Measurements from ENCODE around the gene HLA-DMB. TPM values are rescaled to one million over a fixed set of nuclear protein-coding genes. Genes with fewer than 3 reads are reported as not detected.

HLA-DMB gene
- total RNA-seq, 1 experiment from 2014 or later, result 1.1 TPM

DNA sequence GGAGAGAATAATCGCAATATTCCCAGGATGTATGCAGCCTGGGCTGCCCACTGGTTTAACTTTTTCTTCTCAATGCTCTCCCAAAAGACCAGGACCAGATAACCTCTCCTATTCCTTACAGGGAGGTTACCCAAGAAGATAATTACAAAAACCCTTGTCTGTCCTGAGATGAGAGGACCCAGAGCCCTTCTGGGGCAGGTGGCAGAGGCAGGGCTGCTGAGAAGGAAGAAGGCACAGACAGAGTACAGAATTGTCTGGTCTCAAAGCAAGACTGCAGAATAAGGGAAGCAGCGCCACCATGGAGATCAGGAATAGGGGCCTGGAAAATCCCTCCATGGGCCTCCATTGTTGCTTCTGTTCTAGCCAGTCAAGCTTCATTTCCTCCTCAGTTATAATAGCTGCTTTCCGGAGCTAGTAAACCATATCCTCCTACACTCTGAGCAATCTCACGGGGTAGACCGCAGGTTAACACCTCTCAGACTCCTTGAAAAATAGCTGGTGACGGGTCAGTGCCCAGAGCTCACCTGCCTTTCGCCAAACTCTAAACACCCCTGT lies 463 bp upstream of the HLA-DMB start (continued):
- TF ChIP-seq ZNF232 (CRISPR knock-in tag; IDR thresholded peaks at IDR 0.05) (no peak), KAT7 (CRISPR knock-in tag; IDR thresholded peaks at IDR 0.05; ENCODE audit: borderline replicate concordance) (no peak), CBFB (CRISPR knock-in tag; IDR thresholded peaks at IDR 0.05; ENCODE audit: low read depth) (no peak), TP53 (CRISPR knock-in tag; IDR thresholded peaks at IDR 0.05) (no peak), TEAD1 (CRISPR knock-in tag; IDR thresholded peaks at IDR 0.05) (no peak)
- TF ChIP-seq, protein P1, sequence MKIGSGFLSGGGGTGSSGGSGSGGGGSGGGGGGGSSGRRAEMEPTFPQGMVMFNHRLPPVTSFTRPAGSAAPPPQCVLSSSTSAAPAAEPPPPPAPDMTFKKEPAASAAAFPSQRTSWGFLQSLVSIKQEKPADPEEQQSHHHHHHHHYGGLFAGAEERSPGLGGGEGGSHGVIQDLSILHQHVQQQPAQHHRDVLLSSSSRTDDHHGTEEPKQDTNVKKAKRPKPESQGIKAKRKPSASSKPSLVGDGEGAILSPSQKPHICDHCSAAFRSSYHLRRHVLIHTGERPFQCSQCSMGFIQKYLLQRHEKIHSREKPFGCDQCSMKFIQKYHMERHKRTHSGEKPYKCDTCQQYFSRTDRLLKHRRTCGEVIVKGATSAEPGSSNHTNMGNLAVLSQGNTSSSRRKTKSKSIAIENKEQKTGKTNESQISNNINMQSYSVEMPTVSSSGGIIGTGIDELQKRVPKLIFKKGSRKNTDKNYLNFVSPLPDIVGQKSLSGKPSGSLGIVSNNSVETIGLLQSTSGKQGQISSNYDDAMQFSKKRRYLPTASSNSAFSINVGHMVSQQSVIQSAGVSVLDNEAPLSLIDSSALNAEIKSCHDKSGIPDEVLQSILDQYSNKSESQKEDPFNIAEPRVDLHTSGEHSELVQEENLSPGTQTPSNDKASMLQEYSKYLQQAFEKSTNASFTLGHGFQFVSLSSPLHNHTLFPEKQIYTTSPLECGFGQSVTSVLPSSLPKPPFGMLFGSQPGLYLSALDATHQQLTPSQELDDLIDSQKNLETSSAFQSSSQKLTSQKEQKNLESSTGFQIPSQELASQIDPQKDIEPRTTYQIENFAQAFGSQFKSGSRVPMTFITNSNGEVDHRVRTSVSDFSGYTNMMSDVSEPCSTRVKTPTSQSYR (CRISPR knock-in tag; IDR thresholded peaks at IDR 0.05), result no peak

DNA sequence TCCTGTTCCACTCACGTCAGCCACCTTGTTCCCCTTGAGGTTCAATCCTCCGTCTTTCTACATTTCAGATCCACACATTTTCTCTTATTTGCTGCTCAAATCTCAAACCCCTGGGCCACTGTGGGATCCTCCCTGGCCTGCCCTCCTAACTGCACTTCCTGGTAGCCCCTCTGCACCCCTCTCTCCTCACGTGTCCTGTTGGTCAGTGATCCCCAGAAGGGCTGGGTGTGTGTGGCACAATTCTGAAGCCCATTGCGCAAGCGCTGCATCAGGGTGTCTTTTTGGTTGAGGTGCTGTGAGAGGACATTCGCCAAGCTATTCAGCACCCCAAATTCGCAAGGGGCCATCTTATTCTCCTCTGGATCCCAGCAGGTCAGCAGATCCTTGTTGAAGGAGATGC lies 2.3 kb downstream of the HLA-DMB start:
- ChIA-PET POLR2A (no interaction called here), CTCF (interaction anchor here (1.0 to 6.8 kb wide), 3 partner anchors 14 to 46 kb away, joined by 3 to 162 read pairs (median 9); partner anchors contain the start of gene HLA-DMA)
- peaks cover 24% of the 10 kb centered on the region for H3K27me3 Mint-ChIP-seq (ENCODE audit: low read depth)
- ATAC-seq (no peak), DNase-seq (ENCODE audit: low spot score) (no peak)
- H3K4me1 Mint-ChIP-seq, result peaks cover 13% of the 10 kb centered on the region
- no peaks in the 10 kb centered on the region for H3K36me3 Mint-ChIP-seq
- no peak overlapping the region for H3K4me3 Mint-ChIP-seq
- no peaks in the 10 kb centered on the region for H3K9me3 Mint-ChIP-seq
- TF ChIP-seq TP53 (CRISPR knock-in tag; IDR thresholded peaks at IDR 0.05), result no peak
- no peak overlapping the region for H3K27ac Mint-ChIP-seq

DNA sequence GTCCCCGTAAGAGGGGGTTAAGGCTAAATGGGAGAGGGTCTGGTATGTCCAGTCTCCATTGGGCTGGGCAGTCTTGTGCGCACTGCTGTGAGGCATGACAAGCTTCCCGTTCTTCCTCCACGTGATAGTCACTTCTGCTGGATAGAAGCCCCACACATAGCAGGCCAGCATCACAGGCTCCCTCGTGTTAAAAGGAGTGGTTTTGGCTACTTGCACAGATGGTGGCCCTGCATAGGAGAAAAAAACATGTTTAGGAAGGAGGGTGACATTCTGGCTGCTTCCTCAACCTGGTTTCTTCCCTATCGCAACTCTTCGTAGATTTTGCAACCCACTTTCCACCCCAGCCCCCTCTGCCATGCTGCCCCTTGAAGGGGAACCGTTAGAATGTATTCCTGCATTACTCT lies 3.6 kb downstream of the HLA-DMB start:
- Mint-ChIP-seq H3K4me1 (peaks cover 13% of the 10 kb centered on the region), H3K9me3 (no peaks in the 10 kb centered on the region), H3K27ac (no peak overlapping the region), H3K4me3 (no peak overlapping the region), H3K36me3 (no peaks in the 10 kb centered on the region), H3K27me3 (ENCODE audit: low read depth) (peaks cover 24% of the 10 kb centered on the region)
- POLR2A ChIA-PET, result no interaction called here
- CTCF ChIA-PET, result interaction anchor here (0.6 to 6.8 kb wide), 2 partner anchors 15 to 99 kb away, joined by 5 to 162 read pairs; partner anchors contain the start of genes HLA-DMA and TAP2
- ATAC-seq (no peak), DNase-seq (ENCODE audit: low spot score) (no peak)
- no peak for TF ChIP-seq ZNF121 (CRISPR knock-in tag; IDR thresholded peaks at IDR 0.05)
- TF ChIP-seq NR2C2 (CRISPR knock-in tag; IDR thresholded peaks at IDR 0.05), result no peak
- TF ChIP-seq, protein P2, sequence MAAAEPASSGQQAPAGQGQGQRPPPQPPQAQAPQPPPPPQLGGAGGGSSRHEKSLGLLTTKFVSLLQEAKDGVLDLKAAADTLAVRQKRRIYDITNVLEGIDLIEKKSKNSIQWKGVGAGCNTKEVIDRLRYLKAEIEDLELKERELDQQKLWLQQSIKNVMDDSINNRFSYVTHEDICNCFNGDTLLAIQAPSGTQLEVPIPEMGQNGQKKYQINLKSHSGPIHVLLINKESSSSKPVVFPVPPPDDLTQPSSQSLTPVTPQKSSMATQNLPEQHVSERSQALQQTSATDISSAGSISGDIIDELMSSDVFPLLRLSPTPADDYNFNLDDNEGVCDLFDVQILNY (CRISPR knock-in tag; IDR thresholded peaks at IDR 0.05), result no peak
- no peak for TF ChIP-seq CREM (CRISPR knock-in tag; IDR thresholded peaks at IDR 0.05)
- TF ChIP-seq NFATC4 (CRISPR knock-in tag; IDR thresholded peaks at IDR 0.05), result no peak
- TF ChIP-seq JAZF1 (CRISPR knock-in tag; IDR thresholded peaks at IDR 0.05), result no peak
- TF ChIP-seq ZNF219 (CRISPR knock-in tag; IDR thresholded peaks at IDR 0.05; ENCODE audit: borderline replicate concordance), result no peak

DNA sequence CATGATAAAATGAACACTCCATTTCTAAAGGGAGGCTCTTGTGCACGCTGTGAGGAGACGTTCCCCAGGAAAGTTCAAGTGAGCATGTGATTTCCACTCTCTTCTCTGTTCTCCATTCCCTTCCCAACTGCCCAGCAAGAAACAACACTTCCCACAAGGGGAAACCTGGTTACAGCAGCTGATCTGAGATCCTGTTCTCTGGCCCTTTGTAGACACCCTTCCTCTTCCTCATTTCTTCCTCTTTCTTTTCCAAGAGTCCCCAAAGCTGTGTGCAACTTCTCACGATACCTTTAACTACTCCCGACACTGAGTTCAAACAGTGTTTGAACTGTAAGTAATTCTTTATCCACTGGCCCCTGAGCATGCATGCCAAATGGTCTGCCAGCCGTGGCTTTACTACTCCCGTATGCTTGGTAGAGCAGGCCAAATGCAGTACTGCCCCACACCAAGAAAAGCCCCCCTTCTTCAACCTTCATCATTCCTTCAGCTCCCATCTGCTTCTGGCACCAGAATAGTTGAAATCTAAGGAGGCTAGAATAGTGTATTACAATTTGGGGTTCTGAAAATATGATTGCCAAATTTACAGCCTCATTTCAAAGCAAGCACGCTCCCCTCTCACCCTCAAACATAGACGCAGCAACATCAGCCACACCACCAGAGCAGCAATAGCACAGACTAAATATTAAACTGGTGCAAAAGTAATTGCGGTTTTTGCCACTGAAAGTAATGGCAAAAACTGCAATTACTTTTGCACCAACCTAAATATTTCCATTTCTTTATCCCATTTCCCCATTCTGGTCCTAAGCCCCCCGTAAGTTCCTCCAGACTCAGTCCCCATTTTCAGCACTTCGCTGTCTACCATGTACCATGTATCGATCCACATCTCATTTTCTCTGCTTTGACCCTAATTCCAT lies 4.3 kb downstream of the HLA-DMB start:
- Mint-ChIP-seq H3K9me3 (no peaks in the 10 kb centered on the region), H3K4me1 (peaks cover 11% of the 10 kb centered on the region), H3K4me3 (no peak overlapping the region), H3K36me3 (no peaks in the 10 kb centered on the region), H3K27ac (no peak overlapping the region), H3K27me3 (ENCODE audit: low read depth) (peaks cover 24% of the 10 kb centered on the region)
- ChIA-PET POLR2A (no interaction called here), CTCF (interaction anchor here (1.3 to 6.8 kb wide), 3 partner anchors 11 to 48 kb away, joined by 5 to 162 read pairs (median 6); partner anchors contain the start of gene HLA-DMA)
- ATAC-seq (no peak), DNase-seq (ENCODE audit: low spot score) (no peak)
- TF ChIP-seq FOXP1 (CRISPR knock-in tag; IDR thresholded peaks at IDR 0.05; ENCODE audit: borderline replicate concordance) (no peak), GTF2I (CRISPR knock-in tag; conservative IDR thresholded peaks at IDR 0.05) (no peak), MYBL2 (CRISPR knock-in tag; IDR thresholded peaks at IDR 0.05) (no peak), ZNF423 (CRISPR knock-in tag; IDR thresholded peaks at IDR 0.05) (no peak), CBFB (CRISPR knock-in tag; IDR thresholded peaks at IDR 0.05; ENCODE audit: low read depth) (no peak), JUN (CRISPR knock-in tag; IDR thresholded peaks at IDR 0.05) (no peak), NR1H2 (CRISPR knock-in tag; IDR thresholded peaks at IDR 0.05) (no peak), ETV6 (CRISPR knock-in tag; IDR thresholded peaks at IDR 0.05) (no peak), NR3C1 (CRISPR knock-in tag; conservative IDR thresholded peaks at IDR 0.05; ENCODE audit: low read depth) (no peak)
- TF ChIP-seq, protein P3, sequence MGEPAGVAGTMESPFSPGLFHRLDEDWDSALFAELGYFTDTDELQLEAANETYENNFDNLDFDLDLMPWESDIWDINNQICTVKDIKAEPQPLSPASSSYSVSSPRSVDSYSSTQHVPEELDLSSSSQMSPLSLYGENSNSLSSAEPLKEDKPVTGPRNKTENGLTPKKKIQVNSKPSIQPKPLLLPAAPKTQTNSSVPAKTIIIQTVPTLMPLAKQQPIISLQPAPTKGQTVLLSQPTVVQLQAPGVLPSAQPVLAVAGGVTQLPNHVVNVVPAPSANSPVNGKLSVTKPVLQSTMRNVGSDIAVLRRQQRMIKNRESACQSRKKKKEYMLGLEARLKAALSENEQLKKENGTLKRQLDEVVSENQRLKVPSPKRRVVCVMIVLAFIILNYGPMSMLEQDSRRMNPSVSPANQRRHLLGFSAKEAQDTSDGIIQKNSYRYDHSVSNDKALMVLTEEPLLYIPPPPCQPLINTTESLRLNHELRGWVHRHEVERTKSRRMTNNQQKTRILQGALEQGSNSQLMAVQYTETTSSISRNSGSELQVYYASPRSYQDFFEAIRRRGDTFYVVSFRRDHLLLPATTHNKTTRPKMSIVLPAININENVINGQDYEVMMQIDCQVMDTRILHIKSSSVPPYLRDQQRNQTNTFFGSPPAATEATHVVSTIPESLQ (CRISPR knock-in tag; IDR thresholded peaks at IDR 0.05), result no peak
- TF ChIP-seq, protein P2 (CRISPR knock-in tag; IDR thresholded peaks at IDR 0.05), result no peak

Measured in WTC11 (cell line).